MM.1S (cell line): ENCODE data around the gene MAP2K7.

Experiments
- DNase-seq: peaks from one replicate; pipeline ENCODE4 v3.0.0-alpha.2; 2015
- H2AFZ ChIP-seq: fragments of 300-600 bp; sonication (generic); 2 replicates; pipeline ENCODE4 v1.6.0; 2016; ENCODE audit warnings: antibody characterized with exemption, low read length
- H3F3A ChIP-seq: fragments of 300-600 bp; sonication (generic); 2 replicates; pipeline ENCODE4 v1.6.1; 2016; ENCODE audit warnings: mild to moderate bottlenecking, antibody characterized with exemption, low read length, moderate library complexity, mixed read lengths; ENCODE audit not compliant: insufficient read depth
- H3K27ac ChIP-seq: fragments of 300-600 bp; sonication (generic); 2 replicates; pipeline ENCODE4 v1.5.1; 2016; ENCODE audit warnings: mild to moderate bottlenecking, low read length
- H3K27me3 ChIP-seq: fragments of 300-600 bp; sonication (generic); replicated peaks from 2 replicates; pipeline ENCODE4 v1.6.0; 2016; ENCODE audit warnings: low read length; ENCODE audit not compliant: insufficient read depth
- H3K36me3 ChIP-seq: fragments of 300-600 bp; sonication (generic); replicated peaks from 2 replicates; pipeline ENCODE4 v1.6.1; 2016; ENCODE audit warnings: mild to moderate bottlenecking, low read length, mixed read lengths; ENCODE audit not compliant: insufficient read depth
- H3K4me1 ChIP-seq: fragments of 300-600 bp; sonication (generic); 2 replicates; pipeline ENCODE4 v1.6.1; 2016; ENCODE audit warnings: low read length, mixed read lengths
- H3K4me2 ChIP-seq: fragments of 300-600 bp; sonication (generic); 2 replicates; pipeline ENCODE4 v1.6.0; 2016; ENCODE audit warnings: low read depth, low read length
- H3K4me3 ChIP-seq: fragments of 300-600 bp; sonication (generic); 2 replicates; pipeline ENCODE4 v1.5.1; 2016; ENCODE audit warnings: low read length, mixed read lengths
- H3K79me2 ChIP-seq: fragments of 300-600 bp; sonication (generic); 2 replicates; pipeline ENCODE4 v1.6.1; 2016; ENCODE audit warnings: mixed run types, low read length, mixed read lengths
- H3K9ac ChIP-seq: fragments of 300-600 bp; sonication (generic); 2 replicates; pipeline ENCODE4 v1.6.1; 2016; ENCODE audit warnings: low read length, mixed read lengths
- H3K9me2 ChIP-seq: fragments of 300-600 bp; sonication (generic); replicated peaks from 2 replicates; pipeline ENCODE4 v1.6.1; 2016; ENCODE audit warnings: mild to moderate bottlenecking, low read length, mixed read lengths; ENCODE audit not compliant: insufficient read depth
- H3K9me3 ChIP-seq: fragments of 300-600 bp; sonication (generic); replicated peaks from 2 replicates; pipeline ENCODE4 v1.6.1; 2016; ENCODE audit warnings: mild to moderate bottlenecking, low read length, mixed read lengths; ENCODE audit not compliant: insufficient read depth
- H4K20me1 ChIP-seq: fragments of 300-600 bp; sonication (generic); 2 replicates; pipeline ENCODE4 v1.6.1; 2016; ENCODE audit warnings: mild to moderate bottlenecking, low read length, moderate library complexity, mixed read lengths; ENCODE audit not compliant: insufficient read depth
- EZH2 ChIP-seq: fragments of 300-600 bp; sonication (generic); optimal IDR thresholded peaks from 2 replicates; pipeline ENCODE3; 2017; ENCODE audit warnings: low read depth, mild to moderate bottlenecking, antibody characterized with exemption, low read length, mixed read lengths
- EZH2phosphoT487 ChIP-seq: fragments of 300-600 bp; sonication (generic); IDR thresholded peaks from 2 replicates; pipeline ENCODE4 v1.6.1; 2018; ENCODE audit warnings: antibody characterized with exemption, low read length
- TF ChIP-seq, protein P1 (sequence below): fragments of 300-600 bp; sonication (generic); IDR thresholded peaks from 2 replicates; pipeline ENCODE4 v1.5.1; 2016; ENCODE audit warnings: antibody characterized with exemption, low read length, mixed read lengths

MAP2K7 gene

DNA sequence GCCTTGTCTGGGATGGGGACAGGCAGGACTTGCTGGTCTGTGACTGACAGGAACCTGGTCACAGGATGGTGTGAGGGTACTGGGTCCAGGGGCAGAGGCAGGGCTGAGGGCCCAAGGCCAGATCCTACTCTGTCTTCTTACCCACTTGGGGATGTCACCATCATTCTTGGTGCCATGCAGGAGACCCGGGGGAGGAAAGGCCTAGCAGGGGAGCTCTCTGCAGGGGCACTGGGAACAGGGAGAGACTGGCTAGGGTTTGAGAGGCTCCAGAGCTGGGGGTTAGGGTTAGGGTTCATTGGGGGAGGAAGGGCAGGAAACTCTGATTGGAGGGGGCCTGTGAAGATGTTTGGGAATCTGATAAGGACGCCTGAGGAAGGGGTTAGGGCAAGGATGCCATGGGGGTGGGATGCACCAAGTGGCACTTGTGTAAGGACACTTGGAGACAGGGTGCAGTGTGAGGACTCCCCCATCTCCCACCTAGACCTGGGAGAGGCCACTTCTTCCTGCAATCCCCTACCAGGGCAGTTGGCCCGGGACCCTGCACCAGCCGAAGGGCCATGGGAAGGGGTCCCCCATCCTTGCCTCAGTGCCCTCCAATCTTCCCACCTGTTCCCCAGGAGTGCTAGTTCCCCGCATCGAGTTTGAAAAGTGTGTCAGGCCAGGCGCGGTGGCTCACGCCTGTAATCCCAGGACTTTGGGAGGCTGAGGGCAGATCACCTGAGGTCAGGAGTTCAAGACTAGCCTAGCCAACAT is 36.4 kb upstream of the MAP2K7 start:
- peaks cover 21% of the 10 kb centered on the region for H3K4me1 ChIP-seq
- no peak for DNase-seq
- H3K4me3 ChIP-seq = no peak overlapping the region
- peaks cover 12% of the 10 kb centered on the region for H3F3A ChIP-seq
- H4K20me1 ChIP-seq = no peaks in the 10 kb centered on the region
- H3K9me3 ChIP-seq = no peaks in the 10 kb centered on the region
- no peaks in the 10 kb centered on the region for H3K79me2 ChIP-seq
- no peak overlapping the region for H3K4me2 ChIP-seq
- no peak overlapping the region for H3K9ac ChIP-seq
- H3K27me3 ChIP-seq = peaks cover 9% of the 10 kb centered on the region
- H2AFZ ChIP-seq = no peak overlapping the region
- no peaks in the 10 kb centered on the region for H3K36me3 ChIP-seq
- no peak overlapping the region for H3K27ac ChIP-seq
- H3K9me2 ChIP-seq = no peaks in the 10 kb centered on the region
- TF ChIP-seq EZH2phosphoT487 = no peak
- TF ChIP-seq, protein P1, sequence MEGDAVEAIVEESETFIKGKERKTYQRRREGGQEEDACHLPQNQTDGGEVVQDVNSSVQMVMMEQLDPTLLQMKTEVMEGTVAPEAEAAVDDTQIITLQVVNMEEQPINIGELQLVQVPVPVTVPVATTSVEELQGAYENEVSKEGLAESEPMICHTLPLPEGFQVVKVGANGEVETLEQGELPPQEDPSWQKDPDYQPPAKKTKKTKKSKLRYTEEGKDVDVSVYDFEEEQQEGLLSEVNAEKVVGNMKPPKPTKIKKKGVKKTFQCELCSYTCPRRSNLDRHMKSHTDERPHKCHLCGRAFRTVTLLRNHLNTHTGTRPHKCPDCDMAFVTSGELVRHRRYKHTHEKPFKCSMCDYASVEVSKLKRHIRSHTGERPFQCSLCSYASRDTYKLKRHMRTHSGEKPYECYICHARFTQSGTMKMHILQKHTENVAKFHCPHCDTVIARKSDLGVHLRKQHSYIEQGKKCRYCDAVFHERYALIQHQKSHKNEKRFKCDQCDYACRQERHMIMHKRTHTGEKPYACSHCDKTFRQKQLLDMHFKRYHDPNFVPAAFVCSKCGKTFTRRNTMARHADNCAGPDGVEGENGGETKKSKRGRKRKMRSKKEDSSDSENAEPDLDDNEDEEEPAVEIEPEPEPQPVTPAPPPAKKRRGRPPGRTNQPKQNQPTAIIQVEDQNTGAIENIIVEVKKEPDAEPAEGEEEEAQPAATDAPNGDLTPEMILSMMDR = no peak
- TF ChIP-seq EZH2 = no peak

DNA sequence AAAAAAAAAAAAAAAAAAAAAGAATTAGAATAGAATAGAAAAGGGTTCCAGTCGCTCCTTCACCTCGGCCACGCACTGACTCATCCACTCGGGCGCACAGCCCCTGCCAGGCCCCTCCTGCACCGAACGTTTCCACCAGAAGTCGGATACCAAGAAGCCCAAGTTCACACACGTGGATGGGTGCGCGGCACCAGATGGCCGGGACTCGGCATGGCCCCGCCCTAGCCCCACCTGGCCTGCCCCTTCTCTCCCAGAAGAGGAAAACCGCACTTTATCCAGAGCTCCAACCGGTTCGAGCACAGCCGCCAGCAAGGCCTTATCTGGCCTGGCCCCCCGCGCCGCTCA is 35.4 kb upstream of the MAP2K7 start:
- peak overlapping the region; percentile 83 for H2AFZ ChIP-seq
- no peaks in the 10 kb centered on the region for H3K79me2 ChIP-seq
- H3K36me3 ChIP-seq = no peaks in the 10 kb centered on the region
- H3K4me2 ChIP-seq = peak overlapping the region; percentile 96
- peaks cover 8% of the 10 kb centered on the region for H3K27me3 ChIP-seq
- H3K9me3 ChIP-seq = no peaks in the 10 kb centered on the region
- H3K27ac ChIP-seq = no peak overlapping the region
- peaks cover 12% of the 10 kb centered on the region for H3F3A ChIP-seq
- H4K20me1 ChIP-seq = no peaks in the 10 kb centered on the region
- no peaks in the 10 kb centered on the region for H3K9me2 ChIP-seq
- no peak for TF ChIP-seq EZH2phosphoT487
- TF ChIP-seq, protein P1 = no peak
- no peak for TF ChIP-seq EZH2
- peaks cover 21% of the 10 kb centered on the region for H3K4me1 ChIP-seq
- H3K9ac ChIP-seq = peak overlapping the region; percentile 40; the same call in 1 of the 2 replicates
- DNase-seq = no peak
- peak overlapping the region; percentile 59 for H3K4me3 ChIP-seq

DNA sequence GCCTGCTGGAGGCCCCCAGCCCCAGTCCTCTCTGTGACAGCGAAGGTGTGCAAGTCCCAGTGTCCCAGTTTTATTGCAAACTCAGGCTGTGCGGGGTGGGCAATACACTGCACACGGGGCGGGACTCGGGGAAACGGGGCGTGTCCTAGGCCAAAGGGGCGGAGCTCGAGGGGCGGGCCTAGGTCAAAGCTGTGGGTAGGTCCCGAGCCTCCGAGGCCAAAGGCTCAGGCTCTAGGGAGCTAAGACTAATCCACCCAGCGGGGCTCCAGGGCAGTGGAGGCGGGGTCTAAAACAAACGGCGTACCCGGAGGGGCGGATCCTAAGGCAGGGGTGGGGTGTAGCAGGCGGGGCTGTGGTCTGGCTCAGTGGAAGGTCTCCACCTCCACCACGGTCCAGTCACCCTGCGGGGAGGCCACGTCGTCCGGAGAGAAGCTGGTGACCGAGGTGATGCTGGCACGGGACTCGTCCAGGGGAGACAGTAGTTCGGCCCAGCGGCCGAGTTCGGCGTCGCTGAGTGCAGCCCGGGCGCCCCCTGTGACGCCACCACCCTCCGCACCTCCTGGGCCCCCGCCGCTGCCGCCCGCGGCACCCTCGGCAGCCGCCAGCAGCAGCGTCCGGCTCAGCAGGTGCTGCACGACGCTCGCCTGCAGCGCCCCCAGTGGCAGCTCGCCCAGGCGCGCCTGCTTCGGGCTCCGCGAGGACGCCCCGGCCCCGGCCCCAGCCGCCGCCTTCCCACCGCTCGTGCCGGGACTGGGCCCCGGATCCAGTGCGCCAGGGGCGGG is 34.8 kb upstream of the MAP2K7 start:
- TF ChIP-seq, protein P1 = peak; percentile 74
- TF ChIP-seq EZH2 (no peak), EZH2phosphoT487 (no peak)
- peak overlapping the region; percentile 51; the same call in 1 of the 2 replicates for H3K9ac ChIP-seq
- no peaks in the 10 kb centered on the region for H3K79me2 ChIP-seq
- peak; percentile 95 for DNase-seq
- H3K4me2 ChIP-seq = peak overlapping the region; percentile 96
- H3K27ac ChIP-seq = peak overlapping the region; percentile 50; the same call in 1 of the 2 replicates
- H3K4me1 ChIP-seq = peaks cover 21% of the 10 kb centered on the region
- peak overlapping the region; percentile 83 for H2AFZ ChIP-seq
- no peaks in the 10 kb centered on the region for H3K36me3 ChIP-seq
- no peaks in the 10 kb centered on the region for H3K9me2 ChIP-seq
- peaks cover 3% of the 10 kb centered on the region for H3K27me3 ChIP-seq
- no peaks in the 10 kb centered on the region for H3K9me3 ChIP-seq
- H3F3A ChIP-seq = peaks cover 12% of the 10 kb centered on the region
- H3K4me3 ChIP-seq = peak overlapping the region; percentile 59
- H4K20me1 ChIP-seq = no peaks in the 10 kb centered on the region
